CD4-positive, alpha-beta T cell treated with Interleukin-15 for 4 hours (primary cell): Measurements from ENCODE around the gene TCFL5.
"Not testable (repeated sequence)": the region's sequence is repeated elsewhere in the genome, so short reads cannot be mapped to it uniquely, and the experiment has no call there.

Experiments used
- DNase-seq: peaks from one replicate; pipeline ENCODE4 v3.0.0-alpha.2; 2020; ENCODE audit warnings: low spot score

TCFL5 gene

GRCh38 chr20:62853304-62853703, 8.3 kb downstream of the TCFL5 start:
- DNase-seq: not testable (repeated sequence)

- no peak for DNase-seq
Measured at GRCh38 chr20:62852841-62853240, 8.8 kb downstream of the TCFL5 start.

GRCh38 chr20:62852196-62852595, 9.4 kb downstream of the TCFL5 start:
- DNase-seq: no peak

DNA sequence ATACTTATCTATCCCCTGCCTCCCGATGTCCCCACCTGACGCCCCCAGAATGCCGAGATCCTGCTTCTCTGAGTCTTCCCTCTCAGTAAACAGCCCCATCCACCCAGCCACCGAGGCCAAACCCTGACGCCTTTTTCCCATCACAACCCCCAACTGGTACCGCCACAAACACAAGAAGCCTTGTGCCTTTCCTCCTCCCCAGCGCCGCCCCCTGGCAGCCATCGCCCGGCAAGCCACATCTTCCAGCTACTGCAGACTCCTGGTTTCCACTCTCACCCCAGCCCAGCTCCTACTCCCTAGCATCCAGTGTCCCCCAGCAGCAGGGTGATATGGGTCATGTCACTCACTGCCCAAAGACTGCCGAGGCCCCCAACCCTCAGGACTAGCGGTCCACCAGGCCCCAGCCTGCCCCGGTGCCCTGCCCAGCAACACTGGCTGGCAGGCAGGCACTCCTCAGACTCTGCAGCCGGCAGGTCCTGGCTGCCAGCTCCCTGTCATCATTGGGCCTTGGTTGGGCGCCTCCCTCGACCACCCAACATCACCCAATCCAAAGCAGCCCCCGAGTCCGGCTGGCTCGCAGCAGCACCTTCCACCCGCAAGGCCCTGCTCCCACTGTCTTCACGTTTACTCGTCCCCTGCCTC, 11.2 kb downstream of the TCFL5 start:
- DNase-seq: no peak

DNA sequence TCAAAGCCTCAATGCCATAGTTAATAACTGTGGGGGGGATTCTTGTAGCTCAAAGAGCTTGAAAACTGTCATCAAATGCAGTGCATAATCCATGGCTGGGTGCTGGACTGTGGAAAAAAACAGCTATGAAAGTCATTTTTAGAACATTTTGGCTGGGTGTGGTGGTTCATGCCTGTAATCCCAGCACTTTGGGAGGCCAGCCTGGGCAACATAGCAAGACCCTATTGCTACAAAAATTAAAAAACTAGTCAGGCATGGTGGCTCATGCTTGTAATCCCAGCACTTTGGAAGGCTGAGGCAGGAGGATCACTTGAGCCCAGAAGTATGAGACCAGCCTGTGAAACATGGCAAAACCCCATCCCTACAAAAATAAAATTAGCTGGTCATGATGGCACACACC, 12.2 kb downstream of the TCFL5 start:
- no peak for DNase-seq

- not testable (repeated sequence) for DNase-seq
Measured at GRCh38 chr20:62848917-62849316, 12.7 kb downstream of the TCFL5 start.

DNA sequence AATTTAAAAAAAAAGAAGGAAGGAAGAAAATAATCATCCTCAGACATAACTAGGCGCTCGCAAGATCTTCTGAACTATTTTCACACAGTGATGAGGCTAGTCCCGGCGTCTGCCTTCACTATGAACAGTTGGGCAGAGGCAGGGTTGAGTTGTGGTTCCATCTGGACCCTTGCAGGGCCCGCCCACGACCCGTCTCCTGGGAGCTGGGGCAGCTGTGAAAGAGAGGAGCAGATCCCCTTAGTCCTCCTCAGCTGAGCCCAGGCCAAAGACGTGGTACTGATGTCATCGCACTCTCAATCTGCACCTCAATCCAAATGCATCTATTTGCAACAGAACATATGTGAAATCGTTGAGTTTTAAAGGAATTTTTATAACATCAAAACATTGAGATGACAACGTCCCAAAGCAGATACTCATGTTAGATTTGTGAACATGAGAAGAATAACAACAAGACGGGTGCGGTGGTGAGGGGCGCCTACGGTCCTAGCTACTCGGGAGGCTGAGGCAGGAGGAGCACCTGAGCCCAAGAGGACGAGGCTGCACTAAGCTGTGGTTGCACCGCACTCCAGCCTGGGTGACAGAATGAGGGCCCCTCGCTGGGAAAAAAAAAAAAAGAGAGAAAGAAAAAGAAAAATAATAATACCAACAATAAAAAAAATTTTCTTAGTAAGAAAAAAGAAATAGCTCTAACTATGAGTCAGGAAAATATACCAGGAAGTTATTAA, 15.3 kb downstream of the TCFL5 start:
- no peak for DNase-seq

- DNase-seq: no peak
Measured at GRCh38 chr20:62845416-62846160, 16.0 kb downstream of the TCFL5 start.

GRCh38 chr20:62844182-62844581, 17.4 kb downstream of the TCFL5 start:
- no peak for DNase-seq

GRCh38 chr20:62843656-62844055, 18.0 kb downstream of the TCFL5 start:
- no peak for DNase-seq

DNA sequence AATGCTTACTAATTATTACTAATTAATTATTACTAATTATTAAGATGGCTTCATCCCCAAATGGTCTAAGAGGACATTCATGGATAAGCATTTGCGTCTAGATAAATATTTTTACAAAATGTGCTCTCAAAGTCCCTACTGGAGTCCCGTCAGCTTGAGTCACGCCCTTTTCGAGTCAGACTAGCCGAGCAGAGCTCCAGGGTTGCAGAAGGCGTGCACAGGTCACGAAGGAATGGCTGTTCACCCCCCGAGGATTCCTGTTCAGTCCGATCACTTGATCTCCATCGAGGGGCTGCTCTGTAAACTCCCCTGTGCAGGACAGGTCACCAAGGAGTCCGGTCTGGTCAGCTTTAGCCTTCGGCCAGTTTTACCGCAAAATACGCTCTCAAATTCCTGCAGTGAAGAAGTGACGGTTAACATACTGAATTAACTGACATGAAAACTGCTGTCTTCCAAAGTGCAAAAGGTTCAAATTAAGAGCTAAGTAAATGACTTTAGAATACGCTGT, 19.9 kb downstream of the TCFL5 start:
- no peak for DNase-seq

DNA sequence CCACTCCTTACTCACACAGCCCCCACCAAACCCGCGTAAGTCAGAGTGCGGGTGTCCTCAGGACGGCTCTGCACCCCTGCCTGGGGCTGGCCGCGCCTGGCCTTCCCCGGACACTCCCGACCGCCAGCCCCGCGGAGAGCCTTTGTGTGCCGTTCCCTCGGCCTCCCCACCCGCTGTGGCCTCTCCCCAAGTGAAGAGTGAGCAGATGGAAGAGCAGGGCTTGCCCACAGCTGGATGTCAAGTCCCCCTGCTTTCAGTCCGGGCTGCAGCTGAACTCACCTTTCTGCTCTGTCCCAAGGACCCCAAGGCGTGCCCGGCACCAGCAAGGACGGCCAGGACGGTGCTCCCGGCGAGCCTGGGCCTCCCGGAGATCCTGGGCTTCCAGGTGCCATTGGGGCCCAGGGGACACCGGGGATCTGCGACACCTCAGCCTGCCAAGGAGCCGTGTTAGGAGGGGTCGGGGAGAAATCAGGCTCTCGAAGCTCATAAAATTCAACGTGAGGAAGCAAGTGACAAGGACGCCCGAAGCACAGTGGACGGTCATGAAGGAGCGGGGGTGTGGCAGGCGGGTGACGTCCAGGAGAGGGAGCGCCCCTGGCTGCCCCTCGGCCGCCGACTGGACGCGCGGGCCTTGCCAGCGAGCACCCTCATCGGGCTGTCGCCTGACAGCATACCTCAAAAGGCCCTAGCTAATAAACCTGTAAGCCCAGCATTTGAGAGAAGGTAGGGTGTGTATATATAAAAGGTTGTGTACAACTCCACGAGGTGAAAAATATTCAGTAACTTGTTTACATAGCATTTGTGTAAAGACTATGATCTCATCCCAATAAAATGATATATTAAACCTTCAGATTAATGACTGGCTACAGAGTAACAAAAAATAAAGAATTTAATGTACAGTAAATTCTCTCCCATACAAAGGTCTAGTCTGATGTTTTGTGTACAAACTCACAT, 21.1 kb downstream of the TCFL5 start:
- no peak for DNase-seq

DNA sequence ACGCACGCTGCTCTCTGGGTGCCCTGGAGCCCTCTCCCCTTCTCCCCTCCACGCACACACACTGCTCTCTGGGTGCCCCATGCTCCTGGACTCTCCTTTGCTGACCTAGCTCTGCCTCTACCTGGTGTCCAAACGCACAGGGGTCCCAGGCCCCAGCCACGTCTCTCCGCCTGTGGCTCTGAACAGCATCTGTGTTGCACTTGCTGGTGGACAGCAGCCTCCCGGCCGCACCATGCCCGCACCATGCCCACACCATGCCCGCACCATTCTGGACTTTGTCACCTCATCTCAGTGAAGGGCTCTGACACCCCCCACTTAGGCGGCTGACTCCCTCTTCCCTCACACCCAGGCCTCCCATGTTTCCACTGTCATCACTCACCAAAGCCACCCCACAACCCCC, 21.8 kb downstream of the TCFL5 start:
- DNase-seq: no peak

DNA sequence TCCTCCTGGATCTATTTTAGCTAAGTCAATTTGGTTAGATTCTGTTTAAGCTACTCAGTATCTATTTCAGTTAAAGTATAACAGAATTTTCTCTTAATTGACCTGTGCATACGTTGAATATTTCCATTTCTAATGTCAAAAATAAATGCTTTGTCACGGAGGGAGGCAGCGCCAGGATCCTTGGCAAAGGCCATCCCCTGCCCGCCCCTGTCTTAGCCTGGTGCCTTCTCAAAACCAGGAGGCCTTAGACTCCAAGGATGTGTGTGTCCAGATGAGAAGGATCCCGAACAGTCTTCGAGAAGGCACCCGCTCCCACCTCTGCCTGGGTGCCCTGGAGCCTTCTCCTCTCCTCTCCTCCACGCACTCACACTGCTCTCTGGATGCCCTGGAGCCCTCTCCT, 22.4 kb downstream of the TCFL5 start:
- DNase-seq: no peak

- no peak for DNase-seq
Measured at GRCh38 chr20:62838128-62838891, 23.3 kb downstream of the TCFL5 start.

DNA sequence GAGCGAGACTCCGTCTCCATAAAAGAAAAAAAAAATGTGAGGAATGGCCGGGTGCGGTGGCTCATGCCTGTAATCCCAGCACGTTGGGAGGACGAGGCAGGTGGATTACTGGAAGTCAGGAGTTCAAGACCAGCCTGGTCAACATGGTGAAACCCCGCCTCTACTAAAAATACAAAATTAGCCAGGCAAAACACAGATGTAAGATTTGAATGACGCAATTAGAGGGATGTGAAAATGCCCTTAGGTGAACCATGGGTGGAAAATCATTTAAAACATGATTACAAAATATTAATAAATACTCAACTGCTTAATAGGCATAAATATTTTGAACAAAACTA, 23.9 kb downstream of the TCFL5 start:
- DNase-seq: no peak

- no peak for DNase-seq
Measured at GRCh38 chr20:62836967-62837490, 24.6 kb downstream of the TCFL5 start.

GRCh38 chr20:62835931-62836861, 25.4 kb downstream of the TCFL5 start:
- DNase-seq: no peak

GRCh38 chr20:62834967-62835730, 26.5 kb downstream of the TCFL5 start:
- DNase-seq: no peak
